Trophoblast cell (in vitro differentiated cells and primary cell): ENCODE measurements around the gene THAP10.
A peak's percentile ranks its signal among the peaks of the same experiment; 100 is the strongest.

Experiments used
- DNase-seq, 2 donors: peaks; one replicate each; pipeline ENCODE4 v3.0.0-alpha.2; 2016
- H2AFZ ChIP-seq: 2 replicates; pipeline ENCODE4 v1.6.1; 2013; ENCODE audit warnings: low read length, moderate library complexity, mild to moderate bottlenecking; ENCODE audit not compliant: insufficient read depth, poor library complexity
- H2AK5ac ChIP-seq: 2 replicates; pipeline ENCODE4 v1.6.1; 2013; ENCODE audit warnings: mild to moderate bottlenecking, low read length
- H2BK120ac ChIP-seq: 2 replicates; pipeline ENCODE4 v1.6.1; 2013; ENCODE audit warnings: low read length, mild to moderate bottlenecking, moderate library complexity; ENCODE audit not compliant: insufficient read depth, poor library complexity
- H2BK12ac ChIP-seq: 2 replicates; pipeline ENCODE4 v1.6.1; 2013; ENCODE audit warnings: mild to moderate bottlenecking, low read length, moderate library complexity
- H2BK5ac ChIP-seq: 2 replicates; pipeline ENCODE4 v1.6.1; 2013; ENCODE audit warnings: low read length, low read depth, moderate library complexity, mild to moderate bottlenecking; ENCODE audit not compliant: poor library complexity
- H3K14ac ChIP-seq: 2 replicates; pipeline ENCODE4 v1.6.1; 2013; ENCODE audit warnings: mild to moderate bottlenecking, low read length
- H3K18ac ChIP-seq: 2 replicates; pipeline ENCODE4 v1.6.1; 2013; ENCODE audit warnings: mild to moderate bottlenecking, low read length
- H3K23ac ChIP-seq: 2 replicates; pipeline ENCODE4 v1.6.1; 2013; ENCODE audit warnings: low read length
- H3K27ac ChIP-seq: 2 replicates; pipeline ENCODE4 v1.5.1; 2013; ENCODE audit warnings: low read depth, mild to moderate bottlenecking, inconsistent platforms, low read length, moderate library complexity
- H3K27me3 ChIP-seq: 2 replicates; pipeline ENCODE4 v1.6.1; 2013; ENCODE audit warnings: inconsistent platforms, mild to moderate bottlenecking, low read length, moderate library complexity; ENCODE audit not compliant: insufficient read depth
- H3K36me3 ChIP-seq, 2 experiments: 1 replicate in 1 of 2; 2 replicates in 1 of 2; pipeline ENCODE4 v1.6.1; 2013; ENCODE audit warnings: low read length in 2 of 2, mild to moderate bottlenecking in 2 of 2, moderate library complexity in 1 of 2; ENCODE audit not compliant: insufficient read depth in 2 of 2, control insufficient read depth in 1 of 2
- H3K4ac ChIP-seq: 2 replicates; pipeline ENCODE4 v1.6.1; 2013; ENCODE audit warnings: low read depth, mild to moderate bottlenecking, low read length, moderate library complexity
- H3K4me1 ChIP-seq, 2 experiments: 1 replicate in 1 of 2; 2 replicates in 1 of 2; pipeline ENCODE4 v1.6.1; 2013; ENCODE audit warnings: low read length in 2 of 2, mild to moderate bottlenecking in 2 of 2, moderate library complexity in 1 of 2; ENCODE audit not compliant: insufficient read depth in 2 of 2, control insufficient read depth in 1 of 2
- H3K4me2 ChIP-seq: 2 replicates; pipeline ENCODE4 v1.6.1; 2013; ENCODE audit warnings: inconsistent platforms, mild to moderate bottlenecking, low read length, moderate library complexity
- H3K4me3 ChIP-seq: 2 replicates; pipeline ENCODE4 v1.5.1; 2013; ENCODE audit warnings: mild to moderate bottlenecking, low read depth, low read length, inconsistent platforms
- H3K79me1 ChIP-seq: one replicate; pipeline ENCODE4 v1.6.1; 2013; ENCODE audit warnings: low read length
- H3K79me2 ChIP-seq: 2 replicates; pipeline ENCODE4 v1.6.1; 2013; ENCODE audit warnings: low read length, mild to moderate bottlenecking; ENCODE audit not compliant: control insufficient read depth, insufficient read depth, poor library complexity
- H3K9ac ChIP-seq: 2 replicates; pipeline ENCODE4 v1.6.1; 2013; ENCODE audit warnings: mild to moderate bottlenecking, low read length
- H3K9me3 ChIP-seq: 2 replicates; pipeline ENCODE4 v1.6.1; 2013; ENCODE audit warnings: low read depth, mild to moderate bottlenecking, control low read depth, inconsistent platforms, low read length; ENCODE audit not compliant: insufficient read depth
- H4K12ac ChIP-seq: 2 replicates; pipeline ENCODE4 v1.6.1; 2013; ENCODE audit warnings: low read depth, mild to moderate bottlenecking, low read length, moderate library complexity
- H4K8ac ChIP-seq: 2 replicates; pipeline ENCODE4 v1.6.1; 2013; ENCODE audit warnings: low read depth, mild to moderate bottlenecking, low read length, moderate library complexity
- H4K91ac ChIP-seq: one replicate; pipeline ENCODE4 v1.6.1; 2013; ENCODE audit warnings: low read depth, mild to moderate bottlenecking, low read length, moderate library complexity
- WGBS: extraction: QIAGEN DNeasy Blood & Tissue Kit; methylation state at CpG from one replicate; pipeline ENCODE4 v1.1.7; 2013; ENCODE audit warnings: missing lambda C conversion rate; ENCODE audit not compliant: insufficient read length, insufficient coverage; ENCODE audit errors: extremely low coverage; 5-methylcytosine and 5-hydroxymethylcytosine counted together

THAP10 gene

DNA sequence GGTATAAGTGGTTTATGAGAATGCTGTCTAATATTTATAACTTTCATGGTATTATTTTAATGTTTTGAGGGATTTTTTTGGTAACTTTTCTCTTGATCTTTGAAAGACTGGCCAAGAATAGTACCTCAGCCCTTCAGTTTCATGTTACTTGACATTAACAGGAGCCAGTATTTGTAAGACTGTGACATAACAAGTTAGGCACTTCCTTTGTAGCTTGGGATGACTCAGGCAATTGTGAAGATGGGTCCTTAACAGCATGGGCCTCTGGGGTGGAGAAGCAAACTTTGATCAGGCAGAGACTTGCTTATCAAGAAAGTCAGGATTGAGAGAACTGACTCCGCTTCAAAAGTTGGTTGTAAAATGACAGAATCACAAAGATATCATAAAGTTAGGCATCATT, 9.9 kb upstream of the THAP10 start:
- peak overlapping the region; percentile 51 for H3K27ac ChIP-seq
- H3K4ac ChIP-seq, result no peak overlapping the region
- WGBS, result no CpG with 5 or more reads among the region's 1 CpG

DNA sequence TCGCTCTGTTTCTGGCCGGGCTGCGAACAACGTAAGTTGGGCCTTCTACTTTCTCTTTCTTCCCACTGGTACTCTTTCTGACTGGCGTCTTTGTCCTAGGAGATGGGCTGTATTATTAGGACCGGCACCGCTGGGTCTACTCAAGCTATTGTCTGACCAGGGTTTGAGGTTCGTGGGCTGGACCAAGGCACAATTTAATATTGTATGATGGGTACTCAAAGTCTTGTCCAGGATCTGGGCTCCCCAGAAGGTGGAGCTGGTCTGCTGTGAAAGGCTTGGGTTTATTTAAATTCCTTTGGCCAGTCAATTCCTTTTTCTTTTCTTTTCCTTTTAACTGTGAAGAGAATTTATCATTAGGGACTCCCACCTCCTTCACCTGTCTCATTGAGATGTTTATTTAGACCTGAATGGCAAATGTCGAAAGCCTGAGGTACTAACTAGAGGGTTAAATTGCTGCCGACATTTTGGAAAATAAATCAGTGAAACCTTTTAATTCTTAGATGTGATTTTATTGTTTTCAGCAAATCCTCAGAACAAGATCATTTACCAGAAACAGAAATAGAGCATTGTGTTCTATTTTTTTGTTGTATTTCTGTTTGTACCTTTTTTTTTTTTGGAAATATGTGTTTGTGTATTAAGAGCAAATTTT, 803 bp upstream of the THAP10 start:
- Histone ChIP-seq H3K36me3 (no peaks in the 10 kb centered on the region), H3K23ac (no peak overlapping the region), H4K12ac (peak overlapping the region; percentile 19), H3K9ac (no peak overlapping the region), H3K27me3 (no peaks in the 10 kb centered on the region), H3K79me1 (no peaks in the 10 kb centered on the region), H2BK12ac (no peak overlapping the region), H2AFZ (peak overlapping the region; percentile 81), H3K9me3 (no peaks in the 10 kb centered on the region), H3K18ac (no peak overlapping the region), H2BK5ac (no peak overlapping the region), H3K27ac (no peak overlapping the region), H4K91ac (no peak overlapping the region), H3K14ac (no peak overlapping the region), H4K8ac (peak overlapping the region; percentile 63), H3K4me1 (peaks cover 3 to 8% of the 10 kb centered on the region in 2 experiments), H3K79me2 (no peaks in the 10 kb centered on the region), H2AK5ac (no peak overlapping the region), H3K4me3 (no peak overlapping the region), H2BK120ac (no peak overlapping the region), H3K4me2 (peak overlapping the region; percentile 94), H3K4ac (no peak overlapping the region)
- peak in 1 of 2 donors; percentile 5 for DNase-seq
- no CpG with 5 or more reads among the region's 10 CpGs for WGBS

More for the DNA sequence above, 9.9 kb upstream of the THAP10 start:
- Histone ChIP-seq H3K79me1 (peaks cover 4% of the 10 kb centered on the region), H4K8ac (no peak overlapping the region), H3K18ac (no peak overlapping the region), H3K23ac (no peak overlapping the region), H3K36me3 (no peaks in the 10 kb centered on the region), H2BK5ac (peak overlapping the region; percentile 41), H2AK5ac (no peak overlapping the region), H4K12ac (no peak overlapping the region), H2BK120ac (no peak overlapping the region), H3K9me3 (peaks cover 1% of the 10 kb centered on the region), H3K4me3 (no peak overlapping the region), H2AFZ (no peak overlapping the region), H3K27me3 (no peaks in the 10 kb centered on the region), H2BK12ac (no peak overlapping the region), H3K9ac (no peak overlapping the region), H3K14ac (no peak overlapping the region), H4K91ac (no peak overlapping the region), H3K4me1 (peaks cover 3% of the 10 kb centered on the region in 2 experiments), H3K4me2 (no peak overlapping the region), H3K79me2 (no peaks in the 10 kb centered on the region)
- peak in 1 of 2 donors; percentile 8 for DNase-seq

DNA sequence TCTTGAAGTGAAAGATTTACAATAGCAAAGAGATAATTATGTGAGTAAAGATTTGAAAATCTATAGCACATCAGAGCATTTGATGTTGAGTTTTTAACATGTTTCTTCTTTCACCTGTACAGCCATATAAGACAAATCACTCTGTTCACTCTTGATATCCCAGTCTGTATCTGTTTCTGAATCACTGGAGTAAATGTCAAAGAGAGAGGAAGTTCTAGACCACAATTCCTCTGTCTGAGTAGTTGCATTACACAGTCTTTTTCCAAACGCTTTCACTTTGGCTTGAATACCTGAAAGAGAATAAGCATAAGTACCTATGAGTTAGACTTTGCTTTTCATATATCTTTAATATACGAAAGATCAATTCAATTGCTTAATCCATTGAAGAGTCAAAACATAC, 9.9 kb downstream of the THAP10 start:
- Histone ChIP-seq H3K4ac (no peak overlapping the region), H3K18ac (no peak overlapping the region), H4K8ac (no peak overlapping the region), H3K27ac (no peak overlapping the region), H3K4me3 (no peak overlapping the region), H3K4me2 (no peak overlapping the region), H2BK120ac (no peak overlapping the region), H3K27me3 (no peaks in the 10 kb centered on the region), H3K9me3 (no peaks in the 10 kb centered on the region), H3K79me1 (no peaks in the 10 kb centered on the region), H3K9ac (no peak overlapping the region), H2BK12ac (no peak overlapping the region), H3K14ac (no peak overlapping the region), H3K23ac (no peak overlapping the region), H3K36me3 (no peaks in the 10 kb centered on the region), H3K79me2 (no peaks in the 10 kb centered on the region), H4K91ac (no peak overlapping the region), H4K12ac (no peak overlapping the region), H2BK5ac (no peak overlapping the region), H3K4me1 (no peaks in the 10 kb centered on the region), H2AK5ac (no peak overlapping the region), H2AFZ (no peak overlapping the region)
- no CpG with 5 or more reads among the region's 2 CpGs for WGBS
- no peak for DNase-seq

DNA sequence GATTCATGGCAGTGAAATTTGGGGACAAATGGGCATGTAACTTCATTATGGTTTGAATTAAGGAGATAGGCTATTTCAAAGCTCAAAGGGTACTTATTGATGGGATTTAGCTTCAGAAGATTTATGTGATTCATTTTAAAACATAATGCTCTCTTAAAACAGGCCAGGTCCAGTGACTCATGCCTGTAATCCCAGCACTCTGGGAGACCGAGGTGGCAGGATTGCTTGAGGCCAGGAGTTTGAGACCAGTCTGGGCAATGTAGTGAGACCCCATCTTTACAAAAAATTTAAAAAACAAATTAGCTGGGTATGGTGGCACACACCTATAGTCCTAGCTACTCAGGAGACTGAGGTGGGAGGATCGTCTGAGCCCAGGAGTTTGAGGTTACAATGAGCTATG, 11.5 kb downstream of the THAP10 start:
- Histone ChIP-seq H4K12ac (no peak overlapping the region), H3K36me3 (no peaks in the 10 kb centered on the region), H2BK120ac (no peak overlapping the region), H3K9me3 (no peaks in the 10 kb centered on the region), H3K79me1 (no peaks in the 10 kb centered on the region), H4K8ac (no peak overlapping the region), H2BK12ac (no peak overlapping the region), H3K4me2 (no peak overlapping the region), H3K23ac (no peak overlapping the region), H3K79me2 (no peaks in the 10 kb centered on the region), H3K27ac (no peak overlapping the region), H2BK5ac (no peak overlapping the region), H2AFZ (no peak overlapping the region), H3K9ac (no peak overlapping the region), H2AK5ac (no peak overlapping the region), H4K91ac (no peak overlapping the region), H3K4me1 (no peaks in the 10 kb centered on the region), H3K18ac (no peak overlapping the region), H3K4ac (no peak overlapping the region), H3K4me3 (no peak overlapping the region), H3K27me3 (no peaks in the 10 kb centered on the region), H3K14ac (no peak overlapping the region)
- WGBS, result no CpG with 5 or more reads among the region's 2 CpGs
- no peak for DNase-seq
